ENCODE data around the gene PIP.

DNA sequence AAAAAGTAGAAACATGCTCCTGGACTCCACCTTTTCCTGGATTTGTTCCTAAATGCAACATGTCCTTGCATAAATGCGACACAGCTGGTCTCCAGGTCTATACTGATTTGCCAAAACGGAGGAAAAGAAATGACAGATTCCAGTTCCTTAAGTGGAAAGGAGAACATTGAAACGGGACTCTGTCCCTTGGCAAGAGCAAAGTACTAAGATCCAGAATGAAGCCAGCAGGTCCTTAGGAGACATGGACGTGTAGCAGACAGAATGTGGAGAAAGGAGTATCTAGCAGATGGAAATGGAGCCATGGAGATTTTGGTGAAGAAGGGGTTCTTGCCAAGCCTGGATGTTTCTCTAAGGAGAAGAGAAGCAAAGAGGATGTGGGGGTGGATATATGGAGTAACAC is 16.2 kb downstream of the PIP start:
- TF ChIP-seq, protein P1, sequence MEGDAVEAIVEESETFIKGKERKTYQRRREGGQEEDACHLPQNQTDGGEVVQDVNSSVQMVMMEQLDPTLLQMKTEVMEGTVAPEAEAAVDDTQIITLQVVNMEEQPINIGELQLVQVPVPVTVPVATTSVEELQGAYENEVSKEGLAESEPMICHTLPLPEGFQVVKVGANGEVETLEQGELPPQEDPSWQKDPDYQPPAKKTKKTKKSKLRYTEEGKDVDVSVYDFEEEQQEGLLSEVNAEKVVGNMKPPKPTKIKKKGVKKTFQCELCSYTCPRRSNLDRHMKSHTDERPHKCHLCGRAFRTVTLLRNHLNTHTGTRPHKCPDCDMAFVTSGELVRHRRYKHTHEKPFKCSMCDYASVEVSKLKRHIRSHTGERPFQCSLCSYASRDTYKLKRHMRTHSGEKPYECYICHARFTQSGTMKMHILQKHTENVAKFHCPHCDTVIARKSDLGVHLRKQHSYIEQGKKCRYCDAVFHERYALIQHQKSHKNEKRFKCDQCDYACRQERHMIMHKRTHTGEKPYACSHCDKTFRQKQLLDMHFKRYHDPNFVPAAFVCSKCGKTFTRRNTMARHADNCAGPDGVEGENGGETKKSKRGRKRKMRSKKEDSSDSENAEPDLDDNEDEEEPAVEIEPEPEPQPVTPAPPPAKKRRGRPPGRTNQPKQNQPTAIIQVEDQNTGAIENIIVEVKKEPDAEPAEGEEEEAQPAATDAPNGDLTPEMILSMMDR (IDR thresholded peaks at IDR 0.05 in 2 of 3, conservative IDR thresholded peaks at IDR 0.05 in 1 of 3; ENCODE audit: borderline replicate concordance in 1 of 3, insufficient read depth in 1 of 3, low read depth in 2 of 3, low read length in 2 of 3) = no peak
- TF ChIP-seq SRF (IDR thresholded peaks at IDR 0.05; ENCODE audit: low read depth) (no peak), YY1 (IDR thresholded peaks at IDR 0.05; ENCODE audit: extremely low read depth, insufficient replicate concordance, low read depth, low read length) (no peak), EZH2phosphoT487 (IDR thresholded peaks at IDR 0.05; ENCODE audit: borderline replicate concordance) (no peak), POLR2AphosphoS5 (IDR thresholded peaks at IDR 0.05; ENCODE audit: low read depth, low read length) (no peak), EZH2 (IDR thresholded peaks at IDR 0.05) (no peak), CEBPB (IDR thresholded peaks at IDR 0.05; ENCODE audit: low read depth) (no peak), RAD21 (IDR thresholded peaks at IDR 0.05; ENCODE audit: low read depth) (no peak), TCF7L2 (IDR thresholded peaks at IDR 0.05; ENCODE audit: borderline replicate concordance, extremely low read depth, insufficient read depth, insufficient read length) (no peak), POLR2A (IDR thresholded peaks at IDR 0.05; ENCODE audit: borderline replicate concordance, extremely low read depth, insufficient read depth, insufficient read length) (no peak), SP1 (IDR thresholded peaks at IDR 0.05; ENCODE audit: low read depth) (no peak)
- TF ChIP-seq, protein P2, sequence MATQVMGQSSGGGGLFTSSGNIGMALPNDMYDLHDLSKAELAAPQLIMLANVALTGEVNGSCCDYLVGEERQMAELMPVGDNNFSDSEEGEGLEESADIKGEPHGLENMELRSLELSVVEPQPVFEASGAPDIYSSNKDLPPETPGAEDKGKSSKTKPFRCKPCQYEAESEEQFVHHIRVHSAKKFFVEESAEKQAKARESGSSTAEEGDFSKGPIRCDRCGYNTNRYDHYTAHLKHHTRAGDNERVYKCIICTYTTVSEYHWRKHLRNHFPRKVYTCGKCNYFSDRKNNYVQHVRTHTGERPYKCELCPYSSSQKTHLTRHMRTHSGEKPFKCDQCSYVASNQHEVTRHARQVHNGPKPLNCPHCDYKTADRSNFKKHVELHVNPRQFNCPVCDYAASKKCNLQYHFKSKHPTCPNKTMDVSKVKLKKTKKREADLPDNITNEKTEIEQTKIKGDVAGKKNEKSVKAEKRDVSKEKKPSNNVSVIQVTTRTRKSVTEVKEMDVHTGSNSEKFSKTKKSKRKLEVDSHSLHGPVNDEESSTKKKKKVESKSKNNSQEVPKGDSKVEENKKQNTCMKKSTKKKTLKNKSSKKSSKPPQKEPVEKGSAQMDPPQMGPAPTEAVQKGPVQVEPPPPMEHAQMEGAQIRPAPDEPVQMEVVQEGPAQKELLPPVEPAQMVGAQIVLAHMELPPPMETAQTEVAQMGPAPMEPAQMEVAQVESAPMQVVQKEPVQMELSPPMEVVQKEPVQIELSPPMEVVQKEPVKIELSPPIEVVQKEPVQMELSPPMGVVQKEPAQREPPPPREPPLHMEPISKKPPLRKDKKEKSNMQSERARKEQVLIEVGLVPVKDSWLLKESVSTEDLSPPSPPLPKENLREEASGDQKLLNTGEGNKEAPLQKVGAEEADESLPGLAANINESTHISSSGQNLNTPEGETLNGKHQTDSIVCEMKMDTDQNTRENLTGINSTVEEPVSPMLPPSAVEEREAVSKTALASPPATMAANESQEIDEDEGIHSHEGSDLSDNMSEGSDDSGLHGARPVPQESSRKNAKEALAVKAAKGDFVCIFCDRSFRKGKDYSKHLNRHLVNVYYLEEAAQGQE (IDR thresholded peaks at IDR 0.05; ENCODE audit: low read depth) = no peak

Data from HCT116 (cell line).